IMR-90 (cell line): Measurements from ENCODE around the gene KRT79. TPM values are rescaled to one million over a fixed set of nuclear protein-coding genes. Genes with fewer than 3 reads are reported as not detected.

Experiments
- ATAC-seq: fragments of 200-7000 bp; cut with Tn5 transposase; 2 replicates; pipeline ENCODE4 v1.9.1; 2020; ENCODE audit warnings: low read depth, mild to moderate bottlenecking, moderate library complexity
- BruUV-seq: library from RNA; stranded (reverse); fragments of 400-500 nt; replicated peaks from 2 replicates; lab custom pipeline; 2021; lab: Mats Ljungman, UMichigan
- CTCF ChIA-PET: fragments of 300-600 bp; formaldehyde crosslinking; extraction: SDS; loops from one replicate; lab custom pipeline; 2021; ENCODE audit warnings: antibody characterized with exemption; lab: Yijun Ruan, JAX
- POLR2A ChIA-PET: fragments of 300-600 bp; sonication (Branson Sonifier 250); formaldehyde crosslinking; loops from one replicate; lab custom pipeline; 2022; ENCODE audit warnings: antibody characterized with exemption; ENCODE audit not compliant: unreplicated experiment; lab: Charles Lee
- DNase-seq: peaks from one replicate; pipeline ENCODE4 v3.0.0; 2013
- H2AFZ ChIP-seq: replicated peaks from 2 replicates; pipeline ENCODE3; 2013; ENCODE audit warnings: low read length, mild to moderate bottlenecking; ENCODE audit not compliant: poor library complexity
- H2AK5ac ChIP-seq: 2 replicates; pipeline ENCODE4 v1.6.1; 2013; ENCODE audit warnings: low read depth, low read length, inconsistent platforms
- H2AK9ac ChIP-seq: replicated peaks from 2 replicates; pipeline ENCODE3; 2013; ENCODE audit warnings: mild to moderate bottlenecking, low read depth, low read length, moderate library complexity; ENCODE audit not compliant: poor library complexity
- H2BK120ac ChIP-seq: 2 replicates; pipeline ENCODE4 v1.6.1; 2013; ENCODE audit warnings: low read depth, low read length, inconsistent platforms
- H2BK15ac ChIP-seq: 3 replicates; pipeline ENCODE4 v1.6.1; 2013; ENCODE audit warnings: low read depth, low read length, inconsistent platforms
- H2BK20ac ChIP-seq: 2 replicates; pipeline ENCODE4 v1.6.1; 2013; ENCODE audit warnings: low read depth, mild to moderate bottlenecking, inconsistent platforms, low read length, moderate library complexity
- H2BK5ac ChIP-seq: 2 replicates; pipeline ENCODE4 v1.6.1; 2013; ENCODE audit warnings: mild to moderate bottlenecking, low read depth, low read length, inconsistent platforms; ENCODE audit not compliant: poor library complexity, severe bottlenecking
- H3K14ac ChIP-seq: replicated peaks from 2 replicates; pipeline ENCODE4 v1.6.1; 2013; ENCODE audit warnings: low read depth, low read length, inconsistent platforms
- H3K18ac ChIP-seq: 2 replicates; pipeline ENCODE4 v1.6.1; 2013; ENCODE audit warnings: low read depth, low read length, control low read depth
- H3K23ac ChIP-seq: 2 replicates; pipeline ENCODE4 v1.6.1; 2013; ENCODE audit warnings: low read depth, low read length, inconsistent platforms
- H3K27ac ChIP-seq: 2 replicates; pipeline ENCODE4 v1.5.1; 2013; ENCODE audit warnings: mild to moderate bottlenecking, control low read depth, low read length; ENCODE audit not compliant: insufficient read depth
- H3K27me3 ChIP-seq: 2 replicates; pipeline ENCODE4 v1.6.1; 2013; ENCODE audit warnings: low read length; ENCODE audit not compliant: control insufficient read depth, insufficient read depth
- H3K36me3 ChIP-seq: 2 replicates; pipeline ENCODE4 v1.6.1; 2013; ENCODE audit warnings: low read length, mixed read lengths; ENCODE audit not compliant: control insufficient read depth, insufficient read depth
- H3K4ac ChIP-seq: 2 replicates; pipeline ENCODE4 v1.6.1; 2013; ENCODE audit warnings: low read depth, low read length, inconsistent platforms
- H3K4me1 ChIP-seq: 2 replicates; pipeline ENCODE4 v1.6.1; 2013; ENCODE audit warnings: low read length, mixed read lengths; ENCODE audit not compliant: control insufficient read depth, insufficient read depth
- H3K4me2 ChIP-seq: 2 replicates; pipeline ENCODE4 v1.6.1; 2013; ENCODE audit warnings: low read depth, mild to moderate bottlenecking, control low read depth, low read length, moderate library complexity
- H3K4me3 ChIP-seq: 2 replicates; pipeline ENCODE4 v1.5.1; 2013; ENCODE audit warnings: low read depth, mild to moderate bottlenecking, control low read depth, low read length, moderate library complexity; ENCODE audit not compliant: insufficient read depth
- H3K56ac ChIP-seq: 2 replicates; pipeline ENCODE4 v1.6.1; 2013; ENCODE audit warnings: low read length, inconsistent platforms; ENCODE audit not compliant: insufficient read depth; ENCODE audit errors: extremely low read depth
- H3K79me1 ChIP-seq, 2 experiments: 2 replicates each; pipeline ENCODE4 v1.6.1; 2013; ENCODE audit warnings: low read length in 2 of 2, inconsistent platforms in 1 of 2, low read depth in 1 of 2
- H3K9ac ChIP-seq: 2 replicates; pipeline ENCODE4 v1.6.1; 2013; ENCODE audit warnings: low read depth, low read length, control low read depth
- H3K9me1 ChIP-seq: 2 replicates; pipeline ENCODE4 v1.6.1; 2013; ENCODE audit warnings: low read length, inconsistent platforms; ENCODE audit not compliant: insufficient read depth
- H3K9me3 ChIP-seq: 2 replicates; pipeline ENCODE4 v1.6.1; 2013; ENCODE audit warnings: low read length; ENCODE audit not compliant: control insufficient read depth, insufficient read depth
- H4K20me1 ChIP-seq: 2 replicates; pipeline ENCODE4 v1.6.1; 2013; ENCODE audit warnings: low read length, inconsistent platforms; ENCODE audit not compliant: insufficient read depth
- H4K5ac ChIP-seq: 2 replicates; pipeline ENCODE4 v1.6.1; 2013; ENCODE audit warnings: mild to moderate bottlenecking, low read depth, low read length, control low read depth
- H4K8ac ChIP-seq, 2 experiments: 2 replicates each; pipeline ENCODE4 v1.6.1; 2013; ENCODE audit warnings: low read depth in 2 of 2, low read length in 2 of 2, control low read depth in 1 of 2, inconsistent platforms in 1 of 2
- H4K91ac ChIP-seq: 2 replicates; pipeline ENCODE4 v1.6.1; 2013; ENCODE audit warnings: low read depth, low read length, inconsistent platforms; ENCODE audit not compliant: insufficient read depth
- RAD21 ChIP-seq: IDR thresholded peaks from 2 replicates; pipeline ENCODE4 v1.6.1; 2012; ENCODE audit warnings: low read length, improper control_type of control experiment
- RFX5 ChIP-seq: IDR thresholded peaks from 2 replicates; pipeline ENCODE4 v1.8.0; 2012; ENCODE audit warnings: low read depth, mild to moderate bottlenecking, low read length, moderate library complexity
- USF2 ChIP-seq: fragments of 150-350 bp; IDR thresholded peaks from 2 replicates; pipeline ENCODE4 v1.6.1; 2017; ENCODE audit warnings: mild to moderate bottlenecking, antibody characterized with exemption, low read length, low read depth
- WGBS, 2 experiments: methylation state at CpG; one replicate each; pipeline versions ENCODE4 v1.1.5 to v1.1.7; 2013; ENCODE audit warnings: missing lambda C conversion rate in 2 of 2; ENCODE audit not compliant: insufficient read length in 1 of 2; ENCODE audit errors: extremely low coverage in 2 of 2; 5-methylcytosine and 5-hydroxymethylcytosine counted together
- dilution Hi-C: fragments of 300-500 bp; cut with HindIII; formaldehyde crosslinking; loops from one replicate; pipeline ENCODE4 v1.14.3; 2018; ENCODE audit warnings: low sequenced_read_pairs; ENCODE audit not compliant: unreplicated experiment
- in situ Hi-C: fragments of 300-500 bp; cut with MboI; formaldehyde crosslinking; loops from 3 replicates; pipeline ENCODE4 v1.14.3; 2019; ENCODE audit warnings: low sequenced_read_pairs, inconsistent platforms, mixed read lengths
- intact Hi-C: fragments of 100-400 bp; cut with micrococcal nuclease; formaldehyde crosslinking; loops from 2 replicates; pipeline ENCODE4 v1.10.0; 2022
- polyA plus RNA-seq, 3 experiments: library from polyadenylated mRNA; depleted of rRNA; stranded (reverse); fragments of >200 nt; gene quantifications; 2 replicates each; pipeline ENCODE4 v1.2.3, GENCODE V29; 2012; ENCODE audit warnings: low replicate concordance in 1 of 3
- total RNA-seq: library from RNA; depleted of rRNA; stranded (reverse); fragments of >200 nt; gene quantifications from 2 replicates; pipeline ENCODE4 v1.2.3, GENCODE V29; 2012

KRT79 gene
- total and polyA plus RNA-seq, 2 of the 4 experiments (the other 2 are of a cell fraction): under 0.01 to 0.24 TPM

GRCh38 chr12:52867642-52868041 is 33.5 kb upstream of the KRT79 start:
- Histone ChIP-seq H3K27me3 (no peaks in the 10 kb centered on the region), H3K4me1 (peaks cover 15% of the 10 kb centered on the region), H3K9me1 (peaks cover 10% of the 10 kb centered on the region), H3K27ac (no peak overlapping the region), H3K4me2 (no peak overlapping the region), H2AK5ac (no peak overlapping the region), H3K4me3 (no peak overlapping the region), H3K4ac (no peak overlapping the region), H2AFZ (peak overlapping the region; percentile 33), H2BK120ac (no peak overlapping the region), H2AK9ac (no peak overlapping the region), H3K23ac (no peak overlapping the region), H4K91ac (no peak overlapping the region), H3K14ac (no peak overlapping the region), H3K9ac (no peak overlapping the region), H4K8ac (no peak overlapping the region), H3K18ac (no peak overlapping the region), H3K79me1 (no peaks in the 10 kb centered on the region), H4K20me1 (no peaks in the 10 kb centered on the region), H2BK5ac (no peak overlapping the region), H2BK15ac (no peak overlapping the region), H3K56ac (no peak overlapping the region), H3K9me3 (no peaks in the 10 kb centered on the region), H4K5ac (no peak overlapping the region), H3K36me3 (no peaks in the 10 kb centered on the region), H2BK20ac (no peak overlapping the region)
- ChIA-PET POLR2A (no interaction called here), CTCF (no interaction called here)
- in situ Hi-C loops: no loop called here
- no TSS peak for BruUV-seq
- dilution Hi-C loops: no loop called here
- DNase-seq (no peak), ATAC-seq (no peak)
- WGBS, 2 experiments: 60% methylated on average over 2 of the region's 9 CpGs; no CpG with 5 or more reads in 1 of the 2 experiments
- intact Hi-C loops: loop anchor here (10.0 kb wide), 1 partner anchor 143 kb away; no protein-coding TSS in a partner anchor
- TF ChIP-seq USF2 (peak; percentile 37; the same call in 1 of the 2 replicates), RFX5 (no peak), RAD21 (no peak)
